ENCODE results near the gene MYOM3. TPM values are rescaled to one million over a fixed set of nuclear protein-coding genes. Genes with fewer than 3 reads are reported as not detected.

The MYOM3 gene
- total and polyA plus RNA-seq, 2 of the 13 experiments (the other 11 are each of a cell fraction or from before 2014, with no cell fraction given): 5.8 to 15.3 TPM

DNA sequence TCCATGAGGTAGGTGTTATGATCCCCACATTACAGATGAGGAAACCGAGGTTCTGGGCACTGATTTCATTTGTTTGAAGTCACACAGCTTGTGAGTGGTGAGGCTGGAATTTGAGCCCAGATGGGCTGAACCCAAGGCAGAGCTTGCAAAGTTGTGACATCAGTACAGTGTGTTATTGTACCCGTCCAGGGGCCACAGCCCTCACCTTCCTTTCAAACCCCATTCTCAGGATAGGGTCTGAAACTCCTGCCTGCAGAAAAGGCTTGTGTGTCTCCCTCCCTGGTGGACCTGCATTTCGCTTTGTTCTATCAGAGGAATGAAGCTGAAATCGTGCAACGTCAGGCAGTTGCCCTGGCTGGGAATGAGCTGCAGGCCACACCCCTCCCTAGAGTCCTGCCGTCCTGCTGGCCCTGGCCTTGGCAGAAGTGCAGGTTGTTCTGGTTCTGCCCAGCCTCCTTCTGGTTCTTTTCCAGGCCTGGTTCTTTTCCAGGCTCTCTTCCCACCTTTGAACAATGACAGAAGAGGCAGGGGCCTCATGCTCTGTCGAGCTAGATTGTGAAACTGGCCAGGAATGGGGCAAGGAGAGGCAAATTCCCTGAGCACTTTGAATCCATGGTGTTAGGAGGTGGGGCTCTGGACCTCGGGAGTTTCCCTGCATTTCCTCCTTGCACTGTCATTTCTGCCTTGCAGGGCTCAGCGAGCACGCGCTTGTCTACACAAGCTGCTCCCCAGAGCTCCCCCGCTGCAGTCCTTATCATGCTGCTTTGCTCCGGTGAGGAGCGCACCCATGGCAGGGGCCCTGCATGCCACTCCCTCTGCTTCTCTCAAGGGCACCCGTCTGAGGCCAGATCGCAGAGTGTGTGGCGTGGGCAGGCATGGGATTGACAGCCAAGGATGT is 8.2 kb upstream of the MYOM3 start (continued):
- TF ChIP-seq, protein P1, sequence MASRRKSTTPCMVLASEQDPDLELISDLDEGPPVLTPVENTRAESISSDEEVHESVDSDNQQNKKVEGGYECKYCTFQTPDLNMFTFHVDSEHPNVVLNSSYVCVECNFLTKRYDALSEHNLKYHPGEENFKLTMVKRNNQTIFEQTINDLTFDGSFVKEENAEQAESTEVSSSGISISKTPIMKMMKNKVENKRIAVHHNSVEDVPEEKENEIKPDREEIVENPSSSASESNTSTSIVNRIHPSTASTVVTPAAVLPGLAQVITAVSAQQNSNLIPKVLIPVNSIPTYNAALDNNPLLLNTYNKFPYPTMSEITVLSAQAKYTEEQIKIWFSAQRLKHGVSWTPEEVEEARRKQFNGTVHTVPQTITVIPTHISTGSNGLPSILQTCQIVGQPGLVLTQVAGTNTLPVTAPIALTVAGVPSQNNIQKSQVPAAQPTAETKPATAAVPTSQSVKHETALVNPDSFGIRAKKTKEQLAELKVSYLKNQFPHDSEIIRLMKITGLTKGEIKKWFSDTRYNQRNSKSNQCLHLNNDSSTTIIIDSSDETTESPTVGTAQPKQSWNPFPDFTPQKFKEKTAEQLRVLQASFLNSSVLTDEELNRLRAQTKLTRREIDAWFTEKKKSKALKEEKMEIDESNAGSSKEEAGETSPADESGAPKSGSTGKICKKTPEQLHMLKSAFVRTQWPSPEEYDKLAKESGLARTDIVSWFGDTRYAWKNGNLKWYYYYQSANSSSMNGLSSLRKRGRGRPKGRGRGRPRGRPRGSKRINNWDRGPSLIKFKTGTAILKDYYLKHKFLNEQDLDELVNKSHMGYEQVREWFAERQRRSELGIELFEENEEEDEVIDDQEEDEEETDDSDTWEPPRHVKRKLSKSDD (CRISPR knock-in tag; IDR thresholded peaks at IDR 0.05; ENCODE audit: low read depth): no peak
- TF ChIP-seq ZFAT (CRISPR knock-in tag; conservative IDR thresholded peaks at IDR 0.05) (no peak), ZNF724P (CRISPR knock-in tag; IDR thresholded peaks at IDR 0.05; ENCODE audit: borderline replicate concordance) (no peak), NFKBIZ (CRISPR knock-in tag; IDR thresholded peaks at IDR 0.05) (no peak), SIN3A (IDR thresholded peaks at IDR 0.05; ENCODE audit: borderline replicate concordance, low read depth, low read length) (no peak), RFX1 (IDR thresholded peaks at IDR 0.05) (no peak), MEIS1 (CRISPR knock-in tag; IDR thresholded peaks at IDR 0.05; ENCODE audit: borderline replicate concordance) (0 out of 2 replicates have a peak, but pooled peaks have one; percentile 26), CHCHD3 (CRISPR knock-in tag; IDR thresholded peaks at IDR 0.05) (no peak), HNF4A (CRISPR knock-in tag; IDR thresholded peaks at IDR 0.05) (peak; percentile 80), HES4 (CRISPR knock-in tag; IDR thresholded peaks at IDR 0.05; ENCODE audit: borderline replicate concordance) (no peak), WIZ (CRISPR knock-in tag; IDR thresholded peaks at IDR 0.05) (no peak), ZFP37 (CRISPR knock-in tag; IDR thresholded peaks at IDR 0.05; ENCODE audit: borderline replicate concordance) (peak; percentile 31; the same call in 1 of the 2 replicates), ZSCAN9 (CRISPR knock-in tag; IDR thresholded peaks at IDR 0.05; ENCODE audit: borderline replicate concordance) (0 out of 2 replicates have a peak, but pooled peaks have one; percentile 28), TBX3 (IDR thresholded peaks at IDR 0.05; ENCODE audit: borderline replicate concordance) (no peak)
- TF ChIP-seq, protein P2, sequence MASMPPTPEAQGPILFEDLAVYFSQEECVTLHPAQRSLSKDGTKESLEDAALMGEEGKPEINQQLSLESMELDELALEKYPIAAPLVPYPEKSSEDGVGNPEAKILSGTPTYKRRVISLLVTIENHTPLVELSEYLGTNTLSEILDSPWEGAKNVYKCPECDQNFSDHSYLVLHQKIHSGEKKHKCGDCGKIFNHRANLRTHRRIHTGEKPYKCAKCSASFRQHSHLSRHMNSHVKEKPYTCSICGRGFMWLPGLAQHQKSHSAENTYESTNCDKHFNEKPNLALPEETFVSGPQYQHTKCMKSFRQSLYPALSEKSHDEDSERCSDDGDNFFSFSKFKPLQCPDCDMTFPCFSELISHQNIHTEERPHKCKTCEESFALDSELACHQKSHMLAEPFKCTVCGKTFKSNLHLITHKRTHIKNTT (CRISPR knock-in tag; IDR thresholded peaks at IDR 0.05): no peak
- TF ChIP-seq, protein P3, sequence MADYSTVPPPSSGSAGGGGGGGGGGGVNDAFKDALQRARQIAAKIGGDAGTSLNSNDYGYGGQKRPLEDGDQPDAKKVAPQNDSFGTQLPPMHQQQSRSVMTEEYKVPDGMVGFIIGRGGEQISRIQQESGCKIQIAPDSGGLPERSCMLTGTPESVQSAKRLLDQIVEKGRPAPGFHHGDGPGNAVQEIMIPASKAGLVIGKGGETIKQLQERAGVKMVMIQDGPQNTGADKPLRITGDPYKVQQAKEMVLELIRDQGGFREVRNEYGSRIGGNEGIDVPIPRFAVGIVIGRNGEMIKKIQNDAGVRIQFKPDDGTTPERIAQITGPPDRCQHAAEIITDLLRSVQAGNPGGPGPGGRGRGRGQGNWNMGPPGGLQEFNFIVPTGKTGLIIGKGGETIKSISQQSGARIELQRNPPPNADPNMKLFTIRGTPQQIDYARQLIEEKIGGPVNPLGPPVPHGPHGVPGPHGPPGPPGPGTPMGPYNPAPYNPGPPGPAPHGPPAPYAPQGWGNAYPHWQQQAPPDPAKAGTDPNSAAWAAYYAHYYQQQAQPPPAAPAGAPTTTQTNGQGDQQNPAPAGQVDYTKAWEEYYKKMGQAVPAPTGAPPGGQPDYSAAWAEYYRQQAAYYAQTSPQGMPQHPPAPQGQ (CRISPR knock-in tag; IDR thresholded peaks at IDR 0.05; ENCODE audit: borderline replicate concordance): no peak
- TF ChIP-seq, protein P4, sequence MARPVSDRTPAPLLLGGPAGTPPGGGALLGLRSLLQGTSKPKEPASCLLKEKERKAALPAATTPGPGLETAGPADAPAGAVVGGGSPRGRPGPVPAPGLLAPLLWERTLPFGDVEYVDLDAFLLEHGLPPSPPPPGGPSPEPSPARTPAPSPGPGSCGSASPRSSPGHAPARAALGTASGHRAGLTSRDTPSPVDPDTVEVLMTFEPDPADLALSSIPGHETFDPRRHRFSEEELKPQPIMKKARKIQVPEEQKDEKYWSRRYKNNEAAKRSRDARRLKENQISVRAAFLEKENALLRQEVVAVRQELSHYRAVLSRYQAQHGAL (CRISPR knock-in tag; IDR thresholded peaks at IDR 0.05; ENCODE audit: not compliant biosample characterization): no peak
- TF ChIP-seq, protein P5, sequence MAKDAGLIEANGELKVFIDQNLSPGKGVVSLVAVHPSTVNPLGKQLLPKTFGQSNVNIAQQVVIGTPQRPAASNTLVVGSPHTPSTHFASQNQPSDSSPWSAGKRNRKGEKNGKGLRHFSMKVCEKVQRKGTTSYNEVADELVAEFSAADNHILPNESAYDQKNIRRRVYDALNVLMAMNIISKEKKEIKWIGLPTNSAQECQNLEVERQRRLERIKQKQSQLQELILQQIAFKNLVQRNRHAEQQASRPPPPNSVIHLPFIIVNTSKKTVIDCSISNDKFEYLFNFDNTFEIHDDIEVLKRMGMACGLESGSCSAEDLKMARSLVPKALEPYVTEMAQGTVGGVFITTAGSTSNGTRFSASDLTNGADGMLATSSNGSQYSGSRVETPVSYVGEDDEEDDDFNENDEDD (CRISPR knock-in tag; IDR thresholded peaks at IDR 0.05; ENCODE audit: borderline replicate concordance): peak; percentile 36; the same call in 1 of the 2 replicates

All from HepG2 (cell line).